Vagina (tissue), 2 donors: ENCODE measurements around the gene KLHL21. TPM values are rescaled to one million over a fixed set of nuclear protein-coding genes. Genes with fewer than 3 reads are reported as not detected.
"Not testable (repeated sequence)": the region's sequence is repeated elsewhere in the genome, so short reads cannot be mapped to it uniquely, and the experiment has no call there.

Experiments
- DNase-seq, 2 donors: peaks; one replicate each; pipeline ENCODE4 v3.0.0-alpha.2; 2017; ENCODE audit errors: extremely low spot score in 2 of 2
- H3K27ac ChIP-seq: fragments of 200-600 bp; sonication (generic); one replicate; pipeline ENCODE4 v1.5.1; 2019
- H3K27me3 ChIP-seq: fragments of 200-600 bp; sonication (generic); one replicate; pipeline ENCODE4 v1.5.1; 2019
- H3K36me3 ChIP-seq, 2 donors: fragments of 200-600 bp; sonication (generic); one replicate each; pipeline ENCODE4 v1.5.1; 2017 to 2019
- H3K4me1 ChIP-seq: fragments of 200-600 bp; sonication (generic); one replicate; pipeline ENCODE4 v1.5.1; 2019
- H3K4me3 ChIP-seq, 2 donors: fragments of 200-600 bp; sonication (generic); 1 replicate in 1 of 2; 2 replicates in 1 of 2; pipeline ENCODE4 v1.5.1; 2016 to 2019
- H3K9me3 ChIP-seq: fragments of 200-600 bp; sonication (generic); one replicate; pipeline ENCODE4 v1.5.1; 2019
- CTCF ChIP-seq, 3 experiments: fragments of 450-650 bp in 2 of 3; fragments of 200-600 bp in 1 of 3; sonication (generic) in 1 of 3; IDR thresholded peaks; one replicate each; pipeline ENCODE4 v1.5.1; 2017 to 2019; ENCODE audit warnings: antibody characterized with exemption in 3 of 3, mild to moderate bottlenecking in 2 of 3, moderate library complexity in 2 of 3
- POLR2A ChIP-seq, 2 donors: fragments of 450-650 bp; IDR thresholded peaks; one replicate each; pipeline ENCODE4 v1.6.1; 2017; ENCODE audit warnings: antibody characterized with exemption in 2 of 2, mild to moderate bottlenecking in 2 of 2, moderate library complexity in 2 of 2
- POLR2AphosphoS5 ChIP-seq, 2 donors: sonication (generic); formaldehyde crosslinking; IDR thresholded peaks; one replicate each; pipeline ENCODE4 v1.9.0; 2017; ENCODE audit warnings: antibody characterized with exemption in 2 of 2, mild to moderate bottlenecking in 2 of 2, low read depth in 1 of 2; ENCODE audit not compliant: insufficient read depth in 1 of 2
- intact Hi-C: fragments of 100-400 bp; cut with DNase I; formaldehyde crosslinking; loops from one replicate; pipeline ENCODE4 v1.15.1; 2023
- total RNA-seq: library from RNA; depleted of rRNA; stranded (reverse); fragments of >200 nt; gene quantifications from one replicate; pipeline ENCODE4 v1.2.3, GENCODE V29; 2016

The KLHL21 gene
- total RNA-seq, 1 donor from 2014 or later: 54.3 TPM

- TF ChIP-seq CTCF (IDR thresholded peaks at IDR 0.05): no peak
- TF ChIP-seq POLR2A (IDR thresholded peaks at IDR 0.05): no peak
- no peak for TF ChIP-seq POLR2AphosphoS5 (IDR thresholded peaks at IDR 0.05; ENCODE audit: insufficient read depth in 1 of 2, low read depth in 1 of 2)
- H3K27me3 ChIP-seq: no peaks in the 10 kb centered on the region
- H3K27ac ChIP-seq: no peak overlapping the region
- H3K9me3 ChIP-seq: no peaks in the 10 kb centered on the region
- H3K36me3 ChIP-seq: no peaks in the 10 kb centered on the region
- H3K4me1 ChIP-seq: no peaks in the 10 kb centered on the region
- no peak overlapping the region for H3K4me3 ChIP-seq
- DNase-seq: no peak
- intact Hi-C loops: no loop called here
Measured at GRCh38 chr1:6572653-6573383, 29.9 kb downstream of the KLHL21 start.

GRCh38 chr1:6570987-6571386 is 31.7 kb downstream of the KLHL21 start:
- H3K4me3 ChIP-seq: no peak overlapping the region
- H3K27ac ChIP-seq: no peak overlapping the region
- no peak for DNase-seq
- intact Hi-C loops: no loop called here
- no peaks in the 10 kb centered on the region for H3K27me3 ChIP-seq
- H3K4me1 ChIP-seq: no peaks in the 10 kb centered on the region
- TF ChIP-seq CTCF (IDR thresholded peaks at IDR 0.05) (no peak), POLR2A (IDR thresholded peaks at IDR 0.05) (no peak), POLR2AphosphoS5 (IDR thresholded peaks at IDR 0.05; ENCODE audit: insufficient read depth in 1 of 2, low read depth in 1 of 2) (no peak)
- H3K9me3 ChIP-seq: no peaks in the 10 kb centered on the region
- no peaks in the 10 kb centered on the region for H3K36me3 ChIP-seq

- H3K27ac ChIP-seq: no peak overlapping the region
- intact Hi-C loops: no loop called here
- no peak for DNase-seq
Measured at GRCh38 chr1:6570100-6570499, 32.6 kb downstream of the KLHL21 start.

GRCh38 chr1:6569033-6569432 is 33.6 kb downstream of the KLHL21 start:
- intact Hi-C loops: no loop called here
- no peaks in the 10 kb centered on the region for H3K9me3 ChIP-seq
- no peaks in the 10 kb centered on the region for H3K4me1 ChIP-seq
- no peak overlapping the region for H3K4me3 ChIP-seq
- H3K36me3 ChIP-seq: no peaks in the 10 kb centered on the region
- no peak for DNase-seq
- no peak for TF ChIP-seq CTCF (IDR thresholded peaks at IDR 0.05)
- TF ChIP-seq POLR2AphosphoS5 (IDR thresholded peaks at IDR 0.05; ENCODE audit: insufficient read depth in 1 of 2, low read depth in 1 of 2): no peak
- TF ChIP-seq POLR2A (IDR thresholded peaks at IDR 0.05): no peak
- no peak overlapping the region for H3K27ac ChIP-seq
- no peaks in the 10 kb centered on the region for H3K27me3 ChIP-seq

More at GRCh38 chr1:6570100-6570499, 32.6 kb downstream of the KLHL21 start:
- TF ChIP-seq POLR2AphosphoS5 (IDR thresholded peaks at IDR 0.05; ENCODE audit: insufficient read depth in 1 of 2, low read depth in 1 of 2) (no peak), CTCF (IDR thresholded peaks at IDR 0.05) (no peak), POLR2A (IDR thresholded peaks at IDR 0.05) (no peak)
- Histone ChIP-seq H3K27me3 (no peaks in the 10 kb centered on the region), H3K9me3 (no peaks in the 10 kb centered on the region), H3K36me3 (no peaks in the 10 kb centered on the region), H3K4me3 (no peak overlapping the region), H3K4me1 (no peaks in the 10 kb centered on the region)

GRCh38 chr1:6560267-6560666 is 42.4 kb downstream of the KLHL21 start:
- no peaks in the 10 kb centered on the region for H3K9me3 ChIP-seq
- no peaks in the 10 kb centered on the region for H3K36me3 ChIP-seq
- no peak for TF ChIP-seq POLR2AphosphoS5 (IDR thresholded peaks at IDR 0.05; ENCODE audit: insufficient read depth in 1 of 2, low read depth in 1 of 2)
- no peak for TF ChIP-seq CTCF (IDR thresholded peaks at IDR 0.05)
- no peak for TF ChIP-seq POLR2A (IDR thresholded peaks at IDR 0.05)
- H3K27me3 ChIP-seq: no peaks in the 10 kb centered on the region
- no peak overlapping the region for H3K4me3 ChIP-seq
- peaks cover under 1% of the 10 kb centered on the region for H3K4me1 ChIP-seq
- no peak overlapping the region for H3K27ac ChIP-seq
- intact Hi-C loops: no loop called here
- no peak for DNase-seq

- intact Hi-C loops: loop anchor here (5.0 kb wide), 1 partner anchor 88 kb away; no protein-coding TSS in a partner anchor
- not testable (repeated sequence) for H3K4me1 ChIP-seq
Measured at GRCh38 chr1:6559161-6559560, 43.5 kb downstream of the KLHL21 start.

More at GRCh38 chr1:6559161-6559560, 43.5 kb downstream of the KLHL21 start:
- not testable (repeated sequence) for H3K27ac ChIP-seq, H3K9me3 ChIP-seq, DNase-seq, H3K4me3 ChIP-seq, H3K27me3 ChIP-seq, H3K36me3 ChIP-seq
